Keratinocyte (primary cell): Measurements from ENCODE around the gene TBCA. TPM values are rescaled to one million over a fixed set of nuclear protein-coding genes. Genes with fewer than 3 reads are reported as not detected.

Experiments
- DNase-seq: peaks from one replicate; pipeline ENCODE4 v3.0.0-alpha.2; 2011; ENCODE audit warnings: low read depth, missing footprints, low spot score
- FAIRE-seq: peaks from 2 replicates; lab custom pipeline; 2011; peaks lifted over from hg19 to GRCh38; lab: Jason Lieb, UNC
- H2AFZ ChIP-seq: 2 replicates; pipeline ENCODE4 v1.6.0; 2012; ENCODE audit warnings: low read length, control low read depth, inconsistent platforms; ENCODE audit not compliant: control insufficient read depth
- H3K27ac ChIP-seq: 2 replicates; pipeline ENCODE4 v1.5.1; 2011; ENCODE audit warnings: low read length; ENCODE audit not compliant: control insufficient read depth, insufficient read depth
- H3K27me3 ChIP-seq: 3 replicates; pipeline ENCODE4 v1.6.0; 2011; ENCODE audit warnings: low read length; ENCODE audit not compliant: control insufficient read depth, insufficient read depth; ENCODE audit errors: extremely low read depth
- H3K36me3 ChIP-seq, 2 experiments: 2 replicates in 1 of 2; 3 replicates in 1 of 2; pipeline ENCODE4 v1.5.1; 2011; ENCODE audit warnings: low read length in 2 of 2, mild to moderate bottlenecking in 1 of 2; ENCODE audit not compliant: control insufficient read depth in 2 of 2, insufficient read depth in 2 of 2; ENCODE audit errors: extremely low read depth in 1 of 2
- H3K4me1 ChIP-seq: 3 replicates; pipeline ENCODE4 v1.5.1; 2011; ENCODE audit warnings: low read length; ENCODE audit not compliant: control insufficient read depth, insufficient read depth; ENCODE audit errors: extremely low read depth
- H3K4me2 ChIP-seq: 3 replicates; pipeline ENCODE4 v1.6.0; 2011; ENCODE audit warnings: low read depth, low read length; ENCODE audit not compliant: control insufficient read depth, insufficient read depth; ENCODE audit errors: extremely low read depth
- H3K4me3 ChIP-seq, 3 experiments: fragments of 200-600 bp in 1 of 3; sonication (generic) in 1 of 3; 2 replicates in 2 of 3; 3 replicates in 1 of 3; pipeline ENCODE4 v1.5.1; 2011 to 2016; ENCODE audit warnings: low read length in 3 of 3, mild to moderate bottlenecking in 3 of 3, control low read depth in 2 of 3, inconsistent platforms in 1 of 3, low read depth in 1 of 3, mixed read lengths in 1 of 3, mixed run types in 1 of 3, moderate library complexity in 1 of 3; ENCODE audit not compliant: control insufficient read depth in 2 of 3, insufficient read depth in 2 of 3; ENCODE audit errors: extremely low read depth in 1 of 3
- H3K79me2 ChIP-seq: 2 replicates; pipeline ENCODE4 v1.6.0; 2012; ENCODE audit warnings: low read length; ENCODE audit not compliant: control insufficient read depth, insufficient read depth
- H3K9ac ChIP-seq: 3 replicates; pipeline ENCODE4 v1.6.0; 2011; ENCODE audit warnings: low read length; ENCODE audit not compliant: control insufficient read depth, insufficient read depth; ENCODE audit errors: extremely low read depth
- H3K9me1 ChIP-seq: 3 replicates; pipeline ENCODE4 v1.6.0; 2011; ENCODE audit warnings: low read length; ENCODE audit not compliant: control insufficient read depth, insufficient read depth; ENCODE audit errors: extremely low read depth
- H3K9me3 ChIP-seq: 2 replicates; pipeline ENCODE4 v1.5.1; 2012; ENCODE audit warnings: low read depth, low read length; ENCODE audit not compliant: control insufficient read depth
- H4K20me1 ChIP-seq: 3 replicates; pipeline ENCODE4 v1.6.0; 2011; ENCODE audit warnings: low read length; ENCODE audit not compliant: control insufficient read depth, insufficient read depth; ENCODE audit errors: extremely low read depth
- CTCF ChIP-seq, 3 experiments: IDR thresholded peaks in 1 of 3; conservative IDR thresholded peaks in 1 of 3; optimal IDR thresholded peaks in 1 of 3; 2 replicates in 2 of 3; 3 replicates in 1 of 3; pipeline versions ENCODE3 to v1.5.1; 2011; ENCODE audit warnings: low read length in 3 of 3, mild to moderate bottlenecking in 3 of 3, moderate library complexity in 2 of 3, control low read depth in 1 of 3, inconsistent platforms in 1 of 3; ENCODE audit not compliant: insufficient read depth in 2 of 3; ENCODE audit errors: extremely low read depth in 1 of 3
- EZH2 ChIP-seq: IDR thresholded peaks from one replicate; pipeline ENCODE4 v1.6.1; 2012; ENCODE audit warnings: inconsistent platforms, mild to moderate bottlenecking, low read length, moderate library complexity
- dilution Hi-C: fragments of 300-500 bp; cut with MboI; formaldehyde crosslinking; loops from one replicate; pipeline ENCODE4 v1.7.0; 2020; ENCODE audit warnings: low sequenced_read_pairs; ENCODE audit not compliant: extremely low pct_ligation_motif_present
- polyA plus RNA-seq, 5 experiments: library from polyadenylated mRNA; depleted of rRNA in 3 of 5; stranded (reverse) in 3 of 5; stranded (forward) in 1 of 5; unstranded in 1 of 5; fragments of >200 nt; gene quantifications; 1 replicate in 1 of 5; 2 replicates in 3 of 5; 3 replicates in 1 of 5; pipeline versions ENCODE4 v1.2.1 to v1.2.3, GENCODE V29; 2011 to 2012; ENCODE audit warnings: missing spikeins in 2 of 5, low read depth in 1 of 5, low replicate concordance in 1 of 5

Gene TBCA
- polyA plus RNA-seq, 1 donor (not counting 4 experiments of a cell fraction or from before 2014, with no cell fraction given): 225 TPM

GRCh38 chr5:77733130-77733529 is 43.0 kb downstream of the TBCA start:
- Histone ChIP-seq H3K27me3 (no peaks in the 10 kb centered on the region), H3K4me3 (no peak overlapping the region), H4K20me1 (peaks cover 7% of the 10 kb centered on the region), H3K9ac (no peak overlapping the region), H3K4me2 (no peak overlapping the region), H3K79me2 (peaks cover 86% of the 10 kb centered on the region), H3K9me1 (no peaks in the 10 kb centered on the region), H3K4me1 (no peaks in the 10 kb centered on the region), H3K36me3 (no peaks in the 10 kb centered on the region), H3K9me3 (no peaks in the 10 kb centered on the region), H3K27ac (no peak overlapping the region), H2AFZ (no peak overlapping the region)
- dilution Hi-C loops: no loop called here
- no peak for TF ChIP-seq CTCF (optimal IDR thresholded peaks at IDR 0.05 in 1 of 3, IDR thresholded peaks at IDR 0.05 in 1 of 3, conservative IDR thresholded peaks at IDR 0.05 in 1 of 3; ENCODE audit: extremely low read depth in 1 of 3, insufficient read depth in 2 of 3, low read length in 3 of 3)
- TF ChIP-seq EZH2: no peak
- DNase-seq (no peak), FAIRE-seq (no peak)

- dilution Hi-C loops: no loop called here
- FAIRE-seq: no peak
- H3K9ac ChIP-seq: no peak overlapping the region
Observed at GRCh38 chr5:77727190-77727589, 48.9 kb downstream of the TBCA start.

More at GRCh38 chr5:77727190-77727589, 48.9 kb downstream of the TBCA start:
- Histone ChIP-seq H3K36me3 (no peaks in the 10 kb centered on the region), H3K27ac (no peak overlapping the region), H3K4me1 (no peaks in the 10 kb centered on the region), H3K9me3 (no peaks in the 10 kb centered on the region), H2AFZ (no peak overlapping the region), H3K4me3 (no peak overlapping the region), H3K4me2 (no peak overlapping the region), H4K20me1 (peaks cover 14% of the 10 kb centered on the region), H3K79me2 (peaks cover 73% of the 10 kb centered on the region), H3K9me1 (peaks cover 3% of the 10 kb centered on the region), H3K27me3 (no peaks in the 10 kb centered on the region)
- DNase-seq: no peak
- no peak for TF ChIP-seq CTCF (optimal IDR thresholded peaks at IDR 0.05 in 1 of 3, IDR thresholded peaks at IDR 0.05 in 1 of 3, conservative IDR thresholded peaks at IDR 0.05 in 1 of 3; ENCODE audit: extremely low read depth in 1 of 3, insufficient read depth in 2 of 3, low read length in 3 of 3)
- no peak for TF ChIP-seq EZH2
